Left lobe of liver (tissue), 1 donor: ENCODE results near the gene GABRR3. TPM values are rescaled to one million over a fixed set of nuclear protein-coding genes. Genes with fewer than 3 reads are reported as not detected.

Source experiments
- total RNA-seq: library from RNA; stranded (reverse); gene quantifications from one replicate; pipeline ENCODE4 v1.2.1, GENCODE V29; 2021
- donor health status: DM: no; HTN: yes; CAD: no.

Gene GABRR3
- total RNA-seq, 1 donor from 2014 or later: not detected

Other genes starting within 250 kb of the GABRR3 start
- 4.7 TPM for gene CRYBG3, start 213.3 kb downstream of the GABRR3 start, total RNA-seq
- 10.1 TPM for gene RIOX2, start 62.9 kb downstream of the GABRR3 start, total RNA-seq
- gene OR5AC2, start 51.9 kb upstream of the GABRR3 start, total RNA-seq: not detected
- gene OR5H1, start 95.4 kb upstream of the GABRR3 start, total RNA-seq: not detected
- gene OR5H14, start 112.2 kb upstream of the GABRR3 start, total RNA-seq: not detected
- gene OR5H15, start 131.4 kb upstream of the GABRR3 start, total RNA-seq: not detected
- gene OR5H6, start 228.9 kb upstream of the GABRR3 start, total RNA-seq: not detected
- gene OR5H2, start 247.2 kb upstream of the GABRR3 start, total RNA-seq: not detected